Upper lobe of left lung (tissue), 4 donors: Measurements from ENCODE around the gene IRF4.

Experiments used
- POLR2A ChIP-seq, 4 donors: fragments of 450-650 bp; IDR thresholded peaks; one replicate each; pipeline ENCODE4 v1.5.1; 2016 to 2017; ENCODE audit warnings: antibody characterized with exemption in 4 of 4, mild to moderate bottlenecking in 2 of 4
- TF ChIP-seq, protein P1 (sequence below), 6 experiments: fragments of 450-650 bp in 4 of 6; fragments of 200-600 bp in 2 of 6; sonication (generic) in 2 of 6; IDR thresholded peaks; one replicate each; pipeline ENCODE4 v1.5.1; 2016 to 2019; ENCODE audit warnings: antibody characterized with exemption in 6 of 6

GRCh38 chr6:388202-388903 is 3.2 kb upstream of the IRF4 start:
- TF ChIP-seq POLR2A (IDR thresholded peaks at IDR 0.05), result no peak
- TF ChIP-seq, protein P1, sequence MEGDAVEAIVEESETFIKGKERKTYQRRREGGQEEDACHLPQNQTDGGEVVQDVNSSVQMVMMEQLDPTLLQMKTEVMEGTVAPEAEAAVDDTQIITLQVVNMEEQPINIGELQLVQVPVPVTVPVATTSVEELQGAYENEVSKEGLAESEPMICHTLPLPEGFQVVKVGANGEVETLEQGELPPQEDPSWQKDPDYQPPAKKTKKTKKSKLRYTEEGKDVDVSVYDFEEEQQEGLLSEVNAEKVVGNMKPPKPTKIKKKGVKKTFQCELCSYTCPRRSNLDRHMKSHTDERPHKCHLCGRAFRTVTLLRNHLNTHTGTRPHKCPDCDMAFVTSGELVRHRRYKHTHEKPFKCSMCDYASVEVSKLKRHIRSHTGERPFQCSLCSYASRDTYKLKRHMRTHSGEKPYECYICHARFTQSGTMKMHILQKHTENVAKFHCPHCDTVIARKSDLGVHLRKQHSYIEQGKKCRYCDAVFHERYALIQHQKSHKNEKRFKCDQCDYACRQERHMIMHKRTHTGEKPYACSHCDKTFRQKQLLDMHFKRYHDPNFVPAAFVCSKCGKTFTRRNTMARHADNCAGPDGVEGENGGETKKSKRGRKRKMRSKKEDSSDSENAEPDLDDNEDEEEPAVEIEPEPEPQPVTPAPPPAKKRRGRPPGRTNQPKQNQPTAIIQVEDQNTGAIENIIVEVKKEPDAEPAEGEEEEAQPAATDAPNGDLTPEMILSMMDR (IDR thresholded peaks at IDR 0.05), result no peak
